ENCODE data around the gene XYLT1.

DNA sequence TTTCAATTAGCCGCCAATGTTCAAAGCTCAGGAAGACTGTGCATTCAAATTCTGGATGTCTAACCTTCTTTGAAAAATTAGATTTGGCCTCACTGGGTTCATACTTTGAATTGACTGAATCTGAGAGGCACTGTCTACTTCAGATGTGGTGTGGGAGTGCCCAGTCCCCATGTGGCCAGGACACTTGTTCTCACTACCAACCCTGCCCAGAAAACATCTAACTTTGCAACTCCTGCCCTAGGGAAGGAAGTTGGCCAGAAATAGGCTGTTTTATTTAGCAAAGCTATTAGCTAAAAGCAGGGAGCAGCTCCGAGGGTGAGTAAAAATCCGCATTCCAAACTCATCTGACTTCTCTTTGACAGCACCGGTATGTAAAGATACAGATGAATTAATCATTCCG is 86.3 kb downstream of the XYLT1 start:
- no peak for TF ChIP-seq CHD2 (IDR thresholded peaks at IDR 0.05; ENCODE audit: low read length)
- no peak for TF ChIP-seq SP1 (IDR thresholded peaks at IDR 0.05; ENCODE audit: low read depth, low read length)
- TF ChIP-seq, protein P1, sequence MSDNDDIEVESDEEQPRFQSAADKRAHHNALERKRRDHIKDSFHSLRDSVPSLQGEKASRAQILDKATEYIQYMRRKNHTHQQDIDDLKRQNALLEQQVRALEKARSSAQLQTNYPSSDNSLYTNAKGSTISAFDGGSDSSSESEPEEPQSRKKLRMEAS (IDR thresholded peaks at IDR 0.05): no peak
- TF ChIP-seq, protein P2, sequence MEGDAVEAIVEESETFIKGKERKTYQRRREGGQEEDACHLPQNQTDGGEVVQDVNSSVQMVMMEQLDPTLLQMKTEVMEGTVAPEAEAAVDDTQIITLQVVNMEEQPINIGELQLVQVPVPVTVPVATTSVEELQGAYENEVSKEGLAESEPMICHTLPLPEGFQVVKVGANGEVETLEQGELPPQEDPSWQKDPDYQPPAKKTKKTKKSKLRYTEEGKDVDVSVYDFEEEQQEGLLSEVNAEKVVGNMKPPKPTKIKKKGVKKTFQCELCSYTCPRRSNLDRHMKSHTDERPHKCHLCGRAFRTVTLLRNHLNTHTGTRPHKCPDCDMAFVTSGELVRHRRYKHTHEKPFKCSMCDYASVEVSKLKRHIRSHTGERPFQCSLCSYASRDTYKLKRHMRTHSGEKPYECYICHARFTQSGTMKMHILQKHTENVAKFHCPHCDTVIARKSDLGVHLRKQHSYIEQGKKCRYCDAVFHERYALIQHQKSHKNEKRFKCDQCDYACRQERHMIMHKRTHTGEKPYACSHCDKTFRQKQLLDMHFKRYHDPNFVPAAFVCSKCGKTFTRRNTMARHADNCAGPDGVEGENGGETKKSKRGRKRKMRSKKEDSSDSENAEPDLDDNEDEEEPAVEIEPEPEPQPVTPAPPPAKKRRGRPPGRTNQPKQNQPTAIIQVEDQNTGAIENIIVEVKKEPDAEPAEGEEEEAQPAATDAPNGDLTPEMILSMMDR (IDR thresholded peaks at IDR 0.05; ENCODE audit: control extremely low read depth in 1 of 3, insufficient read depth in 1 of 3, low read depth in 1 of 3, low read length in 3 of 3): no peak
- TF ChIP-seq TBP (IDR thresholded peaks at IDR 0.05; ENCODE audit: low read depth, low read length): no peak
- no peak for TF ChIP-seq POLR2AphosphoS5 (IDR thresholded peaks at IDR 0.05; ENCODE audit: low read depth, low read length)
- no peak for TF ChIP-seq TEAD4 (IDR thresholded peaks at IDR 0.05; ENCODE audit: low read depth, low read length)
- TF ChIP-seq TAF1 (IDR thresholded peaks at IDR 0.05; ENCODE audit: low read depth, low read length): no peak
- no peak for TF ChIP-seq EZH2 (IDR thresholded peaks at IDR 0.05; ENCODE audit: low read depth, low read length, severe bottlenecking)
- no peak for TF ChIP-seq CREB1 (IDR thresholded peaks at IDR 0.05)
- TF ChIP-seq SUZ12 (IDR thresholded peaks at IDR 0.05; ENCODE audit: low read length): no peak

Data from H1 (cell line).